Gastroesophageal sphincter (tissue), 4 donors: ENCODE data around the gene WNK2. TPM values are rescaled to one million over a fixed set of nuclear protein-coding genes. Genes with fewer than 3 reads are reported as not detected.

Source experiments
- ATAC-seq: fragments of 150-250 bp; one replicate; pipeline ENCODE4 v1.9.1; 2016; ENCODE audit warnings: mild to moderate bottlenecking, moderate library complexity
- H3K27ac ChIP-seq, 4 donors: fragments of 200-600 bp; sonication (generic) in 3 of 4; 1 replicate in 3 of 4; 2 replicates in 1 of 4; pipeline ENCODE4 v1.5.1; 2016 to 2019
- H3K27me3 ChIP-seq: fragments of 200-600 bp; sonication (generic); one replicate; pipeline ENCODE4 v1.5.1; 2019
- H3K36me3 ChIP-seq, 2 donors: fragments of 200-600 bp; sonication (generic); one replicate each; pipeline ENCODE4 v1.5.1; 2019; ENCODE audit warnings: control low read depth in 1 of 2
- H3K4me1 ChIP-seq, 3 donors: fragments of 200-600 bp; sonication (generic); 1 replicate in 2 of 3; 2 replicates in 1 of 3; pipeline ENCODE4 v1.5.1; 2016 to 2019; ENCODE audit warnings: control low read depth in 2 of 3
- H3K4me3 ChIP-seq, 2 donors: fragments of 200-600 bp; sonication (generic); one replicate each; pipeline ENCODE4 v1.5.1; 2019; ENCODE audit warnings: mild to moderate bottlenecking in 1 of 2, moderate library complexity in 1 of 2
- H3K9me3 ChIP-seq, 3 donors: fragments of 200-600 bp; sonication (generic); one replicate each; pipeline ENCODE4 v1.5.1; 2017 to 2019; ENCODE audit warnings: control low read depth in 2 of 3
- EP300 ChIP-seq: sonication (generic); formaldehyde crosslinking; IDR thresholded peaks from one replicate; pipeline ENCODE4 v1.6.1; 2017; ENCODE audit warnings: antibody characterized with exemption, mild to moderate bottlenecking
- POLR2A ChIP-seq, 2 donors: fragments of 450-650 bp; IDR thresholded peaks; one replicate each; pipeline ENCODE4 v1.6.1; 2017; ENCODE audit warnings: antibody characterized with exemption in 2 of 2, mild to moderate bottlenecking in 2 of 2, moderate library complexity in 1 of 2
- POLR2AphosphoS5 ChIP-seq: sonication (generic); formaldehyde crosslinking; IDR thresholded peaks from one replicate; pipeline ENCODE4 v1.6.1; 2017; ENCODE audit warnings: antibody characterized with exemption
- WGBS, 2 donors: methylation state at CpG; one replicate each; pipeline ENCODE4 v1.1.5; 2018; ENCODE audit warnings: low coverage in 1 of 2; 5-methylcytosine and 5-hydroxymethylcytosine counted together
- total RNA-seq, 4 donors: library from RNA; depleted of rRNA; stranded (reverse); fragments of >200 nt; gene quantifications; one replicate each; pipeline ENCODE4 v1.1.0, GENCODE V29; 2016
- TF ChIP-seq, protein P1 (sequence below), 4 experiments: fragments of 200-600 bp in 2 of 4; fragments of 450-650 bp in 2 of 4; sonication (generic) in 1 of 4; IDR thresholded peaks; one replicate each; pipeline ENCODE4 v1.5.1; 2017 to 2019; ENCODE audit warnings: antibody characterized with exemption in 4 of 4, mild to moderate bottlenecking in 2 of 4, moderate library complexity in 2 of 4

Gene WNK2
- total RNA-seq, 4 donors from 2014 or later = 26.8 to 104 (median 48.6) TPM

DNA sequence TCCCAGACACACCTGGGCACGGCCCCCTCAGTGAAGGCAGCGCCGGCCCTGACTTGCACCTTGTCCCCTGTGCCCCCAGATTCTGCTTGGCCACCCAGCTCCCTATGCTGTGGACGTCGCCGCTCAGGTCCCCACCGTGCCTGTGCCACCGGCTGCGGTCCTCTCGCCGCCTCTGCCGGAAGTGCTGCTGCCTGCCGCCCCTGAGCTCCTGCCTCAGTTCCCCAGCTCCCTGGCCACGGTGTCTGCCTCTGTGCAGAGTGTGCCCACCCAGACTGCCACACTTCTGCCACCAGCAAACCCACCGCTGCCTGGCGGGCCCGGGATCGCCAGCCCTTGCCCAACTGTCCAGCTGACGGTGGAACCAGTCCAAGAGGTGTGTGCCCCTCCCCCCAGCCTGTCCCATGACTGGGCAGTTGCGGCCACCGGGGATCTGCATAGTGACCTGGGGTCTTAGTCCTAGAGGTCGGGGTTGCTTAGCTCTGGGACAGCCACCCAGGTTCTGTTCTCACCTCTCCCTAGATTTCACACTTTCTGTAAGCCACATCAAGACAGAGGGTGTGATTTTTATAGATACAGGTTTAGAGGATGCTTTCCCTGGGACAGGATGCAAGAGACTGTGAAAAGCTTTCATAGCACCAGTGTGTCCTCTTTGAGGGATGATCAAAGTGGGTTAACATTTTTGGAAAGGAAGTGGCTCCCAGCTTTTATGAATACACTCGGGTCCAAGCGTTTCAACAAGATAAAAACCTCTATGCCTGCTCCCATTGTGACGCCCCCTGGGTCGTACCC, 78.0 kb downstream of the WNK2 start:
- no peaks in the 10 kb centered on the region for H3K9me3 ChIP-seq
- H3K36me3 ChIP-seq = peaks cover 0 to 86% of the 10 kb centered on the region in 2 donors
- no peaks in the 10 kb centered on the region for H3K4me1 ChIP-seq
- no peak overlapping the region for H3K4me3 ChIP-seq
- TF ChIP-seq, protein P1, sequence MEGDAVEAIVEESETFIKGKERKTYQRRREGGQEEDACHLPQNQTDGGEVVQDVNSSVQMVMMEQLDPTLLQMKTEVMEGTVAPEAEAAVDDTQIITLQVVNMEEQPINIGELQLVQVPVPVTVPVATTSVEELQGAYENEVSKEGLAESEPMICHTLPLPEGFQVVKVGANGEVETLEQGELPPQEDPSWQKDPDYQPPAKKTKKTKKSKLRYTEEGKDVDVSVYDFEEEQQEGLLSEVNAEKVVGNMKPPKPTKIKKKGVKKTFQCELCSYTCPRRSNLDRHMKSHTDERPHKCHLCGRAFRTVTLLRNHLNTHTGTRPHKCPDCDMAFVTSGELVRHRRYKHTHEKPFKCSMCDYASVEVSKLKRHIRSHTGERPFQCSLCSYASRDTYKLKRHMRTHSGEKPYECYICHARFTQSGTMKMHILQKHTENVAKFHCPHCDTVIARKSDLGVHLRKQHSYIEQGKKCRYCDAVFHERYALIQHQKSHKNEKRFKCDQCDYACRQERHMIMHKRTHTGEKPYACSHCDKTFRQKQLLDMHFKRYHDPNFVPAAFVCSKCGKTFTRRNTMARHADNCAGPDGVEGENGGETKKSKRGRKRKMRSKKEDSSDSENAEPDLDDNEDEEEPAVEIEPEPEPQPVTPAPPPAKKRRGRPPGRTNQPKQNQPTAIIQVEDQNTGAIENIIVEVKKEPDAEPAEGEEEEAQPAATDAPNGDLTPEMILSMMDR (IDR thresholded peaks at IDR 0.05) = no peak
- TF ChIP-seq POLR2AphosphoS5 (no peak), EP300 (no peak), POLR2A (IDR thresholded peaks at IDR 0.05) (no peak)
- no peaks in the 10 kb centered on the region for H3K27me3 ChIP-seq
- ATAC-seq = no peak
- H3K27ac ChIP-seq = no peak overlapping the region
- 68 to 82% methylated on average over 3 to 7 of the region's 26 CpGs for WGBS, 2 donors

GRCh38 chr9:93262537-93263310, 78.8 kb downstream of the WNK2 start:
- Histone ChIP-seq H3K36me3 (peaks cover 0 to 86% of the 10 kb centered on the region in 2 donors), H3K27me3 (no peaks in the 10 kb centered on the region), H3K27ac (no peak overlapping the region), H3K4me1 (no peaks in the 10 kb centered on the region), H3K4me3 (no peak overlapping the region), H3K9me3 (no peaks in the 10 kb centered on the region)
- no peak for ATAC-seq
- 60 to 100% methylated on average over 1 of the region's 19 CpGs for WGBS, 2 donors
- TF ChIP-seq EP300 (no peak), POLR2AphosphoS5 (no peak), POLR2A (IDR thresholded peaks at IDR 0.05) (no peak)
- TF ChIP-seq, protein P1 (IDR thresholded peaks at IDR 0.05) = no peak

GRCh38 chr9:93263334-93264229, 79.6 kb downstream of the WNK2 start:
- 60% methylated on average over 3 of the region's 41 CpGs; no CpG with 5 or more reads in 1 of the 2 donors for WGBS, 2 donors
- peaks cover 0 to 86% of the 10 kb centered on the region in 2 donors for H3K36me3 ChIP-seq
- no peaks in the 10 kb centered on the region for H3K27me3 ChIP-seq
- ATAC-seq = no peak
- no peaks in the 10 kb centered on the region for H3K9me3 ChIP-seq
- H3K4me3 ChIP-seq = no peak overlapping the region
- H3K4me1 ChIP-seq = no peaks in the 10 kb centered on the region
- TF ChIP-seq EP300 (no peak), POLR2A (IDR thresholded peaks at IDR 0.05) (no peak), POLR2AphosphoS5 (no peak)
- TF ChIP-seq, protein P1 (IDR thresholded peaks at IDR 0.05) = no peak
- no peak overlapping the region for H3K27ac ChIP-seq

DNA sequence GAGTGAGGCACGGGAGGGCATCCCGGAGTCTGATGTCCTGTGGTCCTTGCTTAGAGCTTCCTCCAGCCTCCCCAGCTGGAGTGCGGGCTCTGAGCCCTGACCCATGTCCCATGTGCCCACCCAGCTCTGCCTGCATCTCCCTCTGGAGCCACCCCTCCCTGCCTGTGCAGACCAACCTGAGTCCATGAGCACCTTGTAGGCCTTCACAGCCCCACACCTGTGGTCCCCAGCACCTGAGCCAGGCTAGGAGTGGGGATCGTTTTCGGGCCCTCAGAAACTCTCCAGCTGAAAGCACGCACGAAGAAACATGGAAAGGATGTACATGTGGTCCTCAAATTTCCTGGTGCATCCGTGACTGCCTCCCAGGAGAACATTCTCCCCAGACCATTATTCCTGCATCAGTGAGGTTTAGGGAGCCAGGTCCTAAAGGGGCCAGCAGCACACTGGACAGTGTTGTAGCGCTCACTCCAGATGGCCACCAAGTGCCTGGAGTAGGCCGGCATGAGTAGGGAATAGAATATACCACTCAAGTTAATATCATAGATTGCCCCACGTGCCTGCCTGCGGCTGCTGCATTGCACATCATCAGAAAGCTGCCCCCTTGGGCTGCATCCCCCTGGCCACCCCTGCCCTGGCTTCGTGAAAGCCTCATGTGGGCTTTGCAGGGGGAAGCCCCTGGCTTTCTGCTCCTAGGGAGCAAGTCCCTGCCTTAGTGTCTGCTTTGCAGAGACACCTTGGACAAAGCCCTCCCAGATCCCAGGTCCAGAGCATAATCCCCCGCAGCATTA, 80.6 kb downstream of the WNK2 start:
- peaks cover 0 to 86% of the 10 kb centered on the region in 2 donors for H3K36me3 ChIP-seq
- no peak overlapping the region for H3K4me3 ChIP-seq
- WGBS, 2 donors = 76 to 87% methylated on average over 3 to 6 of the region's 14 CpGs
- no peak overlapping the region for H3K27ac ChIP-seq
- no peaks in the 10 kb centered on the region for H3K4me1 ChIP-seq
- no peaks in the 10 kb centered on the region for H3K27me3 ChIP-seq
- ATAC-seq = no peak
- no peaks in the 10 kb centered on the region for H3K9me3 ChIP-seq
- no peak for TF ChIP-seq EP300
- TF ChIP-seq, protein P1 (IDR thresholded peaks at IDR 0.05) = no peak
- TF ChIP-seq POLR2A (IDR thresholded peaks at IDR 0.05) = no peak
- no peak for TF ChIP-seq POLR2AphosphoS5
